GM19452 (cell line): Measurements from ENCODE around the gene ULK4.

Experiments used
- ATAC-seq: cut with Tn5 transposase; IDR thresholded peaks from one replicate; pipeline ENCODE4 v1.9.1; 2021; ENCODE audit not compliant: unreplicated experiment

ULK4 gene

GRCh38 chr3:41207355-41207754, 754.5 kb downstream of the ULK4 start:
- no peak for ATAC-seq

GRCh38 chr3:41205591-41205990, 756.3 kb downstream of the ULK4 start:
- ATAC-seq = no peak

DNA sequence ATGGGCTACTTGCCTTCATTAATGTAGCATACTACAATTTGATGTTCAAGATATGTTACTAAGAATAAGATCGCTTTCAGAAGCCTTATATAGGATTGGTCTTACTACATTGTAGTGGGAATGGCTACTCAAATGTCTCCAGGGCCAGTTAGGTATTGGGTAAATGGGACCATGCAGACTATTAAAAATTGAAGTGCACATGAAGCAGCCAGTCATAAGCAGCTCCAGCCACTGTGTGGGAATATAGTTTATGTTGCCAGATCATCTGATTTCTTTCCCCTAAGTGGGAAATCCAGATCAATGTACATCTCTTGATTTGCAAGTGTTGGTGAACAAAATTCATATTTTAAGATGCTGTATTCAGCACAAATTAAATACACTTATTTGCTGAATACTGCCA, 757.5 kb downstream of the ULK4 start:
- no peak for ATAC-seq

GRCh38 chr3:41202834-41203345, 759.0 kb downstream of the ULK4 start:
- ATAC-seq = no peak

GRCh38 chr3:41202075-41202833, 759.6 kb downstream of the ULK4 start:
- no peak for ATAC-seq

- ATAC-seq = no peak
These were observed 761.3 kb downstream of the ULK4 start for GRCh38 chr3:41200669-41201021.

- ATAC-seq = no peak
These were observed 761.8 kb downstream of the ULK4 start for GRCh38 chr3:41199866-41200668.

- peak; percentile 72 for ATAC-seq
These were observed 762.7 kb downstream of the ULK4 start, which contains the start of gene CTNNB1 for GRCh38 chr3:41198950-41199865. CTNNB1 (plus strand) TSS chr3:41199505; CDS start chr3:41224069, 24,564 bp downstream.

DNA sequence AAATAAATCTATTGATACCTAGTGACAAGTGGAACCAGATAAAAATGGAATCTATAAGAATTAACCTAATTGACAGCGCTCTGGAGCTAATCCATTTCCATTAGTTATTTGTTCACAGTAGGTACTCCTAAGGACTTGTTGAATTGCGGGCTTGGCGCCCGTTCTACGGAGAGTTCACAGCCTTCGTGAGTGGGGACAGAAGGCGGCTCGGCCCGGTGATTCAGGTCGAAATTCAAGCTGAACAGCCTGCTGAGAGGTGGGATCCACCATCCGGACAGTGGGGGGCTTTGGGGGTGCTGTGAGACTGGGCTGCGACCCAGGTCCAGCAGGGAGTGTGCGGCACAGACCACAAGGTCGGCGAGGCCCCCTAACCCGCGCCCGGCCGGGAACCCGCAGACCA, 763.4 kb downstream of the ULK4 start:
- ATAC-seq = peak; percentile 0

DNA sequence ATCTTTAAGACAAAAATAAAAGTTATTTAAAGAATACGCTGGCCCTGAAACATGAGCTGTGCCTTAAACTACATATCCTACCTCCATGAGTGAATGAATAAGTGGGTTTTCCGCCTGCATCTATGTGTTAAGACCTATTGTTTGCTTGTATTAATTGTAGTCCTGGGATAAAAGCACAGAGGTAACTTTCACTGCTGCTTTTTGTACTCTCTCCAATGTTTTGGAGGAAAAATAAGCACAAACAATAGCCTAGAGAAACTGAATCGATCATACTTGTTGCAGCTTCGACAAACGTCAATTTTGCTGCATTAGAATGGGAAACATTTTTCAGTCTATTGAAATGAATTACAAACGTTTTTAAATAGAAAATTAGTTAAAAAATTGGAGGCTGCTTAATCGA, 763.9 kb downstream of the ULK4 start:
- no peak for ATAC-seq
